ENCODE data around the gene ATP6V1E1.

The ATP6V1E1 gene

GRCh38 chr22:17607891-17608521, 20.5 kb downstream of the ATP6V1E1 start:
- TF ChIP-seq CTCF (IDR thresholded peaks at IDR 0.05; ENCODE audit: insufficient read depth, low read length, poor library complexity, severe bottlenecking): no peak
- Histone ChIP-seq H3K4me3 (replicated peaks; ENCODE audit: low read depth, low read length) (no peak overlapping the region), H3K36me3 (ENCODE audit: control insufficient read depth, insufficient read depth, low read length) (peaks cover 5% of the 10 kb centered on the region), H3K27me3 (replicated peaks; ENCODE audit: control insufficient read depth, insufficient read depth, low read length) (no peaks in the 10 kb centered on the region)
- no peak for DNase-seq (ENCODE audit: extremely low read depth, insufficient read length)

GRCh38 chr22:17606496-17606895, 22.1 kb downstream of the ATP6V1E1 start:
- Histone ChIP-seq H3K4me3 (replicated peaks; ENCODE audit: low read depth, low read length) (no peak overlapping the region), H3K36me3 (ENCODE audit: control insufficient read depth, insufficient read depth, low read length) (peaks cover 2% of the 10 kb centered on the region), H3K27me3 (replicated peaks; ENCODE audit: control insufficient read depth, insufficient read depth, low read length) (no peaks in the 10 kb centered on the region)
- DNase-seq (ENCODE audit: extremely low read depth, insufficient read length): no peak
- no peak for TF ChIP-seq CTCF (IDR thresholded peaks at IDR 0.05; ENCODE audit: insufficient read depth, low read length, poor library complexity, severe bottlenecking)

- TF ChIP-seq CTCF (IDR thresholded peaks at IDR 0.05; ENCODE audit: insufficient read depth, low read length, poor library complexity, severe bottlenecking): no peak
- Histone ChIP-seq H3K36me3 (ENCODE audit: control insufficient read depth, insufficient read depth, low read length) (peaks cover 2% of the 10 kb centered on the region), H3K27me3 (replicated peaks; ENCODE audit: control insufficient read depth, insufficient read depth, low read length) (no peaks in the 10 kb centered on the region), H3K4me3 (replicated peaks; ENCODE audit: low read depth, low read length) (no peak overlapping the region)
- no peak for DNase-seq (ENCODE audit: extremely low read depth, insufficient read length)
Observed at GRCh38 chr22:17603668-17604067, 24.9 kb downstream of the ATP6V1E1 start.

DNA sequence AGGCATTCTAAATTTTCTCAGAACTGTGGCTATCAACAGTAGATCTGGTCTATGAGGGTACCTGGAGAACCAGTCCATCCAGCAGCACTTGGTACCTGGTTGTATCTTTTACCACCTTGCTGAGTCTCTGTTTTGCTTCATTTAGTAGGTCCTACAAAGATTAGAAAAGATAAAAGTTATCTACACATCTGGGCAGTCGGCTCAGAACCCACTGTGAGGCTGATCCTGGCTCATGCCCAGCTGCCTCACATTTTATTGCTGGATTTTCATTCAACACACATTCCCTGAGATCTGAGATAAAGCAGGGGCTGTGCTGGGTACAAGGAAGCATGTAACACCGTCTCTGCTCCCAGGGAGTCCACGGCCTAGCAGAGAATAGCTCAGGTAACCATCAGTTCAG, 27.5 kb downstream of the ATP6V1E1 start:
- no peak for DNase-seq (ENCODE audit: extremely low read depth, insufficient read length)
- no peak for TF ChIP-seq CTCF (IDR thresholded peaks at IDR 0.05; ENCODE audit: insufficient read depth, low read length, poor library complexity, severe bottlenecking)
- Histone ChIP-seq H3K27me3 (replicated peaks; ENCODE audit: control insufficient read depth, insufficient read depth, low read length) (no peaks in the 10 kb centered on the region), H3K4me3 (replicated peaks; ENCODE audit: low read depth, low read length) (no peak overlapping the region), H3K36me3 (ENCODE audit: control insufficient read depth, insufficient read depth, low read length) (peaks cover 5% of the 10 kb centered on the region)

GRCh38 chr22:17598318-17598717, 30.2 kb downstream of the ATP6V1E1 start:
- no peak for TF ChIP-seq CTCF (IDR thresholded peaks at IDR 0.05; ENCODE audit: insufficient read depth, low read length, poor library complexity, severe bottlenecking)
- Histone ChIP-seq H3K36me3 (ENCODE audit: control insufficient read depth, insufficient read depth, low read length) (peaks cover 6% of the 10 kb centered on the region), H3K4me3 (replicated peaks; ENCODE audit: low read depth, low read length) (no peak overlapping the region), H3K27me3 (replicated peaks; ENCODE audit: control insufficient read depth, insufficient read depth, low read length) (no peaks in the 10 kb centered on the region)
- DNase-seq (ENCODE audit: extremely low read depth, insufficient read length): no peak

DNA sequence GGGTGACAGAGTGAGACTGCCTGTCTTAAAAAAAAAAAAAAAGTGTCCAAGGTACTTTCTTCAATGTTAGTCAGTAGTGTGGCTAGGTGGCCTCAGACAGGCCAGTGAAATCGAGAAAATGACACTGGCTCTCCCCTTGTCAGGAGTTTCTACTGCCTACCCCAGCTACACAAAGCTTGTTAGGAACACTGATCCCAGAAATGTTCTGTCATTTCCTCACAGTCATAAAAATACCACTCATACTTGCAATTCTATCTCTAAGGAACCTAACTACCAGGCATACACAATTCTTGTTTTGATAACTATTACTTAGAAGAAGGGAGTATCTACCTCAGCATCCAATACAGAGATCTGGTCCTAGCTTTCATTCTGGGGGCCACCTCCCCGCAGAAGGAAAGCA, 31.3 kb downstream of the ATP6V1E1 start:
- Histone ChIP-seq H3K4me3 (replicated peaks; ENCODE audit: low read depth, low read length) (no peak overlapping the region), H3K27me3 (replicated peaks; ENCODE audit: control insufficient read depth, insufficient read depth, low read length) (no peaks in the 10 kb centered on the region), H3K36me3 (ENCODE audit: control insufficient read depth, insufficient read depth, low read length) (peaks cover 12% of the 10 kb centered on the region)
- DNase-seq (ENCODE audit: extremely low read depth, insufficient read length): no peak
- TF ChIP-seq CTCF (IDR thresholded peaks at IDR 0.05; ENCODE audit: insufficient read depth, low read length, poor library complexity, severe bottlenecking): no peak

Measured in GM06990 (cell line).